Brain microvascular endothelial cell (primary cell): ENCODE measurements around the gene ALK.
"Not testable (repeated sequence)": the region's sequence is repeated elsewhere in the genome, so short reads cannot be mapped to it uniquely, and the experiment has no call there.

Experiments
- DNase-seq: peaks from one replicate; pipeline ENCODE4 v3.0.0-alpha.2; 2020
- H3K27ac ChIP-seq: fragments of 250-450 bp; sonication (Bioruptor Pico); 2 replicates; pipeline ENCODE4 v1.5.1; 2020; ENCODE audit warnings: mild to moderate bottlenecking, moderate library complexity
- H3K27me3 ChIP-seq: fragments of 250-450 bp; sonication (Bioruptor Pico); replicated peaks from 2 replicates; pipeline ENCODE4 v1.5.1; 2020; ENCODE audit warnings: mild to moderate bottlenecking
- H3K36me3 ChIP-seq: fragments of 250-450 bp; sonication (Bioruptor Pico); replicated peaks from 2 replicates; pipeline ENCODE4 v1.5.1; 2020; ENCODE audit warnings: mild to moderate bottlenecking
- H3K4me3 ChIP-seq: 2 replicates; pipeline ENCODE4 v1.5.1; 2011; ENCODE audit warnings: low read depth, mild to moderate bottlenecking, control low read depth, low read length, moderate library complexity
- in situ Hi-C: cut with HindIII; loops from 2 replicates; pipeline ENCODE4 v1.10.0; 2017; ENCODE audit warnings: low sequenced_read_pairs, low pct_ligation_motif_present
- TF ChIP-seq, protein P1 (sequence below): IDR thresholded peaks from 2 replicates; pipeline ENCODE4 v1.5.1; 2011; ENCODE audit warnings: low read depth, mild to moderate bottlenecking, moderate library complexity, low read length, control low read depth, inconsistent platforms; ENCODE audit errors: missing control alignments

The ALK gene

DNA sequence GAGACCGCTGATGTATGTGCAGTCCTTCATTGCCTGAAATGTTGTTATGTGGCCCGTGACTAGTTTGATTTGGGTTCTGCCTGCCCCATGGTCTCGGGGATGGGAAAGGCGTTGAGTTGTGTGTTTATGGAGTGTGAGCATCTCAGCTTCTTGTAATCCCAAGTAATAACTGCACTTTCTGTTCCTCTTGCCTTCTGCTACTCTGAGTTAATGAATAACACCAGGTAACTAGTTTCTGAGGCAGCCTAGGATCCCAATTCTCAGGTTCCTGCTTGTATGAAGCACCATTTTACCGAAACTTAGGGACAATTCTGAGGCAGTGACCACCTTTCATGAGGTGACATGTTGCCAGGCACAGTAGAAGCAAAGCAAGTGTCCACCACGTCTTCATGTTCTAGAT lies 170.0 kb downstream of the ALK start:
- Histone ChIP-seq H3K27me3 (no peaks in the 10 kb centered on the region), H3K4me3 (no peak overlapping the region), H3K36me3 (no peaks in the 10 kb centered on the region), H3K27ac (no peak overlapping the region)
- in situ Hi-C loops, result no loop called here
- DNase-seq, result no peak
- TF ChIP-seq, protein P1, sequence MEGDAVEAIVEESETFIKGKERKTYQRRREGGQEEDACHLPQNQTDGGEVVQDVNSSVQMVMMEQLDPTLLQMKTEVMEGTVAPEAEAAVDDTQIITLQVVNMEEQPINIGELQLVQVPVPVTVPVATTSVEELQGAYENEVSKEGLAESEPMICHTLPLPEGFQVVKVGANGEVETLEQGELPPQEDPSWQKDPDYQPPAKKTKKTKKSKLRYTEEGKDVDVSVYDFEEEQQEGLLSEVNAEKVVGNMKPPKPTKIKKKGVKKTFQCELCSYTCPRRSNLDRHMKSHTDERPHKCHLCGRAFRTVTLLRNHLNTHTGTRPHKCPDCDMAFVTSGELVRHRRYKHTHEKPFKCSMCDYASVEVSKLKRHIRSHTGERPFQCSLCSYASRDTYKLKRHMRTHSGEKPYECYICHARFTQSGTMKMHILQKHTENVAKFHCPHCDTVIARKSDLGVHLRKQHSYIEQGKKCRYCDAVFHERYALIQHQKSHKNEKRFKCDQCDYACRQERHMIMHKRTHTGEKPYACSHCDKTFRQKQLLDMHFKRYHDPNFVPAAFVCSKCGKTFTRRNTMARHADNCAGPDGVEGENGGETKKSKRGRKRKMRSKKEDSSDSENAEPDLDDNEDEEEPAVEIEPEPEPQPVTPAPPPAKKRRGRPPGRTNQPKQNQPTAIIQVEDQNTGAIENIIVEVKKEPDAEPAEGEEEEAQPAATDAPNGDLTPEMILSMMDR, result no peak

- DNase-seq, H3K36me3 ChIP-seq, H3K27ac ChIP-seq, H3K27me3 ChIP-seq, H3K4me3 ChIP-seq, in situ Hi-C loops: not testable (repeated sequence)
Measured at GRCh38 chr2:29750463-29750862, 170.9 kb downstream of the ALK start.

DNA sequence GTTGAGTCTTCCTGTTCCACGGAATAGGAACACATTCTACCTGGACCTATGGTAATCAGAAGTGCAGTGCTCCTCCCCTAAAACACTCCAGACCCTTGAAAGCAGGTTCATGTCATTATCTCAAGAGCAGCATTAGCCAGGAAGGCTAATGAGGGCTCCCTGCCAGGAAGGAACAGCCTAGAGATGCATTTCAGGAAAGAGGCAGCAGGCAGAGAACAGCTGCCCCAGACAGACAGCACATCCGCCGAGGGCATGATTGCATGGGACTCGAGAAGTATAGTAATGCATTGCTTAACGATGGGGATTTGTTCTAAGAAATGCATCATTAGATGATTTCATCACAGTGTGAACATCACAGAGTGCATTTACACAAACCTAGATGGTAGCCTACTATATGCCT lies 171.5 kb downstream of the ALK start:
- no peaks in the 10 kb centered on the region for H3K27me3 ChIP-seq
- H3K27ac ChIP-seq, result no peak overlapping the region
- H3K36me3 ChIP-seq, result no peaks in the 10 kb centered on the region
- no peak overlapping the region for H3K4me3 ChIP-seq
- DNase-seq, result no peak
- TF ChIP-seq, protein P1, result no peak
- in situ Hi-C loops, result no loop called here

DNA sequence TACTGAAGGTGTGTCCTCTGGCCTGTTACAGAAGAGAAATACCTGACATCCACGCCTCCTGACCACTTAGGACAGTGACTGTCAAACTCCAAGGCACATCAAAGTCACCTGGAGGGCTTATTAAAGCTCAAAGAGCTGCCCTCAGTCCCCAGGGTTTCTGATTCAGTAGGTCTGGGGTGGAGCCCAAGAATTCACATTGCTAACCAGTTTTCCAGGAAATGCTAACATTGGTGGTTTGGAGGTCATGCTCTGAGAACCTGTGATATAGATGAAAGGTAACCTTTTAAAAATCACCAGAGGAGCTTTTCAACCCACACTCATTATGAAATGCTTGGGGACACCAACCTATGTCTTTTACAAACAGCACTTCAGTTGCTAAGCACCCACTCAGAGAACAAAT lies 172.3 kb downstream of the ALK start:
- no peak overlapping the region for H3K27ac ChIP-seq
- no peak for DNase-seq
- in situ Hi-C loops, result no loop called here
- no peaks in the 10 kb centered on the region for H3K27me3 ChIP-seq
- H3K4me3 ChIP-seq, result no peak overlapping the region
- H3K36me3 ChIP-seq, result no peaks in the 10 kb centered on the region
- TF ChIP-seq, protein P1, result no peak

- Histone ChIP-seq H3K27ac (no peak overlapping the region), H3K27me3 (no peaks in the 10 kb centered on the region), H3K4me3 (no peak overlapping the region), H3K36me3 (no peaks in the 10 kb centered on the region)
- peak; percentile 87 for DNase-seq
- in situ Hi-C loops, result no loop called here
- TF ChIP-seq, protein P1, result no peak
Measured at GRCh38 chr2:29747786-29748470, 173.5 kb downstream of the ALK start.

GRCh38 chr2:29744976-29745375 lies 176.4 kb downstream of the ALK start:
- in situ Hi-C loops, result no loop called here
- no peak for DNase-seq
- no peak overlapping the region for H3K27ac ChIP-seq
- H3K36me3 ChIP-seq, result no peaks in the 10 kb centered on the region
- H3K27me3 ChIP-seq, result no peaks in the 10 kb centered on the region
- no peak overlapping the region for H3K4me3 ChIP-seq
- TF ChIP-seq, protein P1, result no peak
